Right lobe of liver (tissue), 4 donors: Measurements from ENCODE around the gene PTGES2.

Experiments used
- CTCF ChIP-seq, 4 donors: fragments of 200-600 bp in 3 of 4; fragments of 450-650 bp in 1 of 4; IDR thresholded peaks; one replicate each; pipeline versions ENCODE4 v1.5.1 to v1.8.0; 2016 to 2022; ENCODE audit warnings: antibody characterized with exemption in 4 of 4, mild to moderate bottlenecking in 2 of 4
- POLR2A ChIP-seq: fragments of 450-650 bp; IDR thresholded peaks from one replicate; pipeline ENCODE4 v1.6.1; 2017; ENCODE audit warnings: antibody characterized with exemption, mild to moderate bottlenecking
- donor health status: DM: no; HTN: no; CAD: no.
- donor health status: DM: no; HTN: no; CAD: no.
- donor health status: DM: no; HTN: yes; CAD: no.

DNA sequence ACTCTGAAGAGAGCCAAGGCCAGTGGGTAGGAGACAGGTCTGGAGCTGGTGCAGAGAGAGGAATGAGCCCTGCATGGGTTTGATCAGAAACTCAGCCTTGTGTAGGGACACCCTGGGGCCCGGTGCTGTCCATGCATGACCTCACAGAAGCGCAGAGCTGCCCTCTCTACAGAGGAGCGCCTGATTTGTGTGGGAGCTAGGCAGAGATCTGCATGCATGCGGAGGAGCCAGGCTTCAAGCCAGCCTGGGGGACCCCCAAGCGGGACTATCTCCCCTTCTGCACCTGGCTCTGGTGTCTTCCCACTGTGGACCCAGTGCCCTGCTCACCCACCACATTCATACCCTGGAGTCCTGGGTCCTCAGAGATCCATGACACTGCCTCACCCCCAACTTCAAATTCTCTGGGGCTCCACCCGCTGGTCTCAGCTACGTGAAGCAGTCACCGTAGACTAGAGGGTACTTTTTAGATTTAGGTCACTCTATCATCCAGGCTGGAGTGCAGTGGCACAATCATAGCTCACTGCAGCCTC lies 19.1 kb upstream of the PTGES2 start:
- TF ChIP-seq CTCF (IDR thresholded peaks at IDR 0.05) (no peak), POLR2A (no peak)
